ENCODE results near the gene DEF6.
A peak's percentile ranks its signal among the peaks of the same experiment; 100 is the strongest.

DEF6 gene

DNA sequence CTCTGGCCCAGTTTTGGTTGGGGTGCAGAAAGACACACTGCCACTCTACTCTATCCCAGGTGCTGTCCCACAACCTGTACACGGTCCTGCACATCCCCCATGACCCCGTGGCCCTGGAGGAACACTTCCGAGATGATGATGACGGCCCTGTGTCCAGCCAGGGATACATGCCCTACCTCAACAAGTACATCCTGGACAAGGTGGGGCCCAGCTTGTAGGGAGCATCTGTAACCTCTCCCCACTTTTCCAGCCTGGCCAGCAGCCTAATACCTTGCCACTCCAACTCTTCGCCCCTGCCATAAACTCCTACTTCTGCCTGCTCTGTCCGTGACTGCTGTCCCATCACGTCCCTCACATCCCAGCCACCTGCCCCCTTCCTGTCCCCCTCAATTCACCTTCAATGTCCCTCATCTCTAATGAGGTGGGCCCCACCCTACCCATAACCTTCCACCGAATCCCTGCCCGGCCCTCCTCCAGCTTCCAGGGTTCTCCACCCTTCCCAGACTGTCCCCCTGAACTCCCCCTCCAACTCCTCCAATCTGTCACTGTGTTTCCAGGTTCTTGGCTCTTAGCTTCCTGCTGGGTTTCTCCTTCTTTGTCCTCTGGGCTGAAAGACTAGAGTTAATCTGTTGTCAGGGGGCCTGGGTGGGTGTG, 12.1 kb downstream of the DEF6 start:
- Histone ChIP-seq H3K27me3 (ENCODE audit: control insufficient read depth in 1 of 2, insufficient read depth in 2 of 2, low read length in 2 of 2) (peaks cover 0 to 4% of the 10 kb centered on the region in 2 donors), H3K4me3 (ENCODE audit: low read length in 2 of 2) (no peak overlapping the region), H3K36me3 (ENCODE audit: control insufficient read depth in 2 of 2, insufficient read depth in 2 of 2, low read length in 2 of 2) (no peaks in the 10 kb centered on the region), H3K27ac (ENCODE audit: low read length) (no peak overlapping the region), H3K9ac (ENCODE audit: low read length in 2 of 2) (no peak overlapping the region), H3K4me1 (ENCODE audit: control insufficient read depth, insufficient read depth, low read length) (peaks cover 3% of the 10 kb centered on the region), H3K9me3 (ENCODE audit: control insufficient read depth in 2 of 2, low read length in 2 of 2) (no peaks in the 10 kb centered on the region)

DNA sequence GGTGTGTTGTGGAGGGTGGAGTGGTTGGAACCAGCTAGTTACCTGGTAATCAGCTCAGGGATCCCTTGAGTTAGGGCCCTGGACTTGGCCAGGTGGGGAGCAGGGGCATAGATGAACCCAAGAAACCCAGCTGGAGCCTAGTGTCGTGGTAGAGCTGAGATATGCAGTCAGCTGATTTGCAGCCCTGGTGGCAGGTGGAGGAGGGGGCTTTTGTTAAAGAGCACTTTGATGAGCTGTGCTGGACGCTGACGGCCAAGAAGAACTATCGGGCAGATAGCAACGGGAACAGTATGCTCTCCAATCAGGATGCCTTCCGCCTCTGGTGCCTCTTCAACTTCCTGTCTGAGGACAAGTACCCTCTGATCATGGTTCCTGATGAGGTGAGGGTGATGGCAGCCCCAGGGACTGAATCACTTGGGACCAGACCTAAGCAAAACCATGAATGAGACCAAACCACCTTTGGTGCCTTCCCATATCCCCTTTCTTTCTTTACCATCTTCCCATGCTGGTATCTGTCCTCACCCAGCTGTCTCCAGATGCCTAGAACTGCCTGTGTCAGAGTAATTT, 12.7 kb downstream of the DEF6 start:
- H3K4me3 ChIP-seq (ENCODE audit: low read length in 2 of 2): no peak overlapping the region
- H3K9me3 ChIP-seq (ENCODE audit: control insufficient read depth in 2 of 2, low read length in 2 of 2): no peaks in the 10 kb centered on the region
- peaks cover 3% of the 10 kb centered on the region for H3K4me1 ChIP-seq (ENCODE audit: control insufficient read depth, insufficient read depth, low read length)
- H3K36me3 ChIP-seq (ENCODE audit: control insufficient read depth in 2 of 2, insufficient read depth in 2 of 2, low read length in 2 of 2): no peaks in the 10 kb centered on the region
- H3K27me3 ChIP-seq (ENCODE audit: control insufficient read depth in 1 of 2, insufficient read depth in 2 of 2, low read length in 2 of 2): peaks cover 0 to 4% of the 10 kb centered on the region in 2 donors
- no peak overlapping the region for H3K9ac ChIP-seq (ENCODE audit: low read length in 2 of 2)
- H3K27ac ChIP-seq (ENCODE audit: low read length): no peak overlapping the region

DNA sequence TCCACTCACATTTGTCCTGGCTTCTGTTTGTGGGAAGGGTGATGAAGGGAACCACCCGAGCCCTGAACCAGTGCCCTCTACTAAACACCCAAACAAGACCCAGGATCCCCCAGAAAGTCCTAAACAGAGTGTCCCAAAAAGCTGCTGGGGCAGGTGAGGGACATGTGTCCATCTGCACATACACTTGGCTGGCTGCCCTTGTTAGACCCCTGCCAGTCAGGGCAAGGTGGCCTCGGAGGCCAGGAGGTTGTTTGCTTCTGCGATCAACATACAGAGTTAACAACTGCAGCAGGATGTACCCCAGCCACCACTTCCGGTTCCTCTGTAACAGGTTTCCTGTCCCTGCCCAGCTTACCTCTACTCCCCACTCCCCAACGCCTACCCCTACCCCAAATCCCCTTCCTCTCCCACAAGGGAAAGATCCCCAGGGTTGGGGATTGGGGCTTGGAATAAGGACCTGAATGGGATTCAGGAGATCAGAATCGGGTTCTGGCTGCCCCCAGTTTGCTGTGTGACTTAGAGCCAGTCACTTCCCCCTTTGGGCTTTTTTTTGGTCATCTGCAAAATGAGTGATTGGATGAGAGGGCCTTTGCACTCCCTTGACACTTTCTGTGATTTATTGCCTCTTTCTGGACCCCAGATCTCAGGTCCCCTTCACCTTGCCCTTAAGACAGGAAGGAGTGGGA, 13.9 kb downstream of the DEF6 start:
- no peak overlapping the region for H3K4me3 ChIP-seq (ENCODE audit: low read length in 2 of 2)
- no peaks in the 10 kb centered on the region for H3K9me3 ChIP-seq (ENCODE audit: control insufficient read depth in 2 of 2, low read length in 2 of 2)
- H3K9ac ChIP-seq (ENCODE audit: low read length in 2 of 2): no peak overlapping the region
- no peak overlapping the region for H3K27ac ChIP-seq (ENCODE audit: low read length)
- H3K4me1 ChIP-seq (ENCODE audit: control insufficient read depth, insufficient read depth, low read length): peaks cover 3% of the 10 kb centered on the region
- H3K36me3 ChIP-seq (ENCODE audit: control insufficient read depth in 2 of 2, insufficient read depth in 2 of 2, low read length in 2 of 2): no peaks in the 10 kb centered on the region
- peaks cover 0 to 4% of the 10 kb centered on the region in 2 donors for H3K27me3 ChIP-seq (ENCODE audit: control insufficient read depth in 1 of 2, insufficient read depth in 2 of 2, low read length in 2 of 2)

DNA sequence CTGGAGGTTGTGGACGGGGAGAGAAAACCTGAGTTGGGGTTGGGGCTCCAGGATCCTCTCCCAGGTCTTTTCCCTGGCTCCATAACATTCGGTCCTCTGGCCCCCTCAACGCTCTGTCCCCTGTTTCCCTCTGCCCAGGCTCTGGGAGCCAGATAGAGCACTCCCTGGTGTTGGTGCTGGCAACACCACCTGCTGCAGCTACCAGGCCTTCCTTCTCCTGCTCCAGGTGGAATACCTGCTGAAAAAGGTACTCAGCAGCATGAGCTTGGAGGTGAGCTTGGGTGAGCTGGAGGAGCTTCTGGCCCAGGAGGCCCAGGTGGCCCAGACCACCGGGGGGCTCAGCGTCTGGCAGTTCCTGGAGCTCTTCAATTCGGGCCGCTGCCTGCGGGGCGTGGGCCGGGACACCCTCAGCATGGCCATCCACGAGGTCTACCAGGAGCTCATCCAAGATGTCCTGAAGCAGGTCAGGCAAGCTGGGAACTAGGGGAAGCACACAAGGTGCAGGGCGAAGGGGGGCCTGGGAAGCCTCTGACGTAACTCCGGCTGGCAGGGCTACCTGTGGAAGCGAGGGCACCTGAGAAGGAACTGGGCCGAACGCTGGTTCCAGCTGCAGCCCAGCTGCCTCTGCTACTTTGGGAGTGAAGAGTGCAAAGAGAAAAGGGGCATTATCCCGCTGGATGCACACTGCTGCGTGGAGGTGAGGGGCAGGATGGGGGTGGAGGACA, 14.6 kb downstream of the DEF6 start:
- Histone ChIP-seq H3K9me3 (ENCODE audit: control insufficient read depth in 2 of 2, low read length in 2 of 2) (no peaks in the 10 kb centered on the region), H3K27ac (ENCODE audit: low read length) (no peak overlapping the region), H3K4me1 (ENCODE audit: control insufficient read depth, insufficient read depth, low read length) (peaks cover 3% of the 10 kb centered on the region), H3K36me3 (ENCODE audit: control insufficient read depth in 2 of 2, insufficient read depth in 2 of 2, low read length in 2 of 2) (no peaks in the 10 kb centered on the region), H3K27me3 (ENCODE audit: control insufficient read depth in 1 of 2, insufficient read depth in 2 of 2, low read length in 2 of 2) (peaks cover 0 to 4% of the 10 kb centered on the region in 2 donors), H3K4me3 (ENCODE audit: low read length in 2 of 2) (no peak overlapping the region), H3K9ac (ENCODE audit: low read length in 2 of 2) (no peak overlapping the region)

DNA sequence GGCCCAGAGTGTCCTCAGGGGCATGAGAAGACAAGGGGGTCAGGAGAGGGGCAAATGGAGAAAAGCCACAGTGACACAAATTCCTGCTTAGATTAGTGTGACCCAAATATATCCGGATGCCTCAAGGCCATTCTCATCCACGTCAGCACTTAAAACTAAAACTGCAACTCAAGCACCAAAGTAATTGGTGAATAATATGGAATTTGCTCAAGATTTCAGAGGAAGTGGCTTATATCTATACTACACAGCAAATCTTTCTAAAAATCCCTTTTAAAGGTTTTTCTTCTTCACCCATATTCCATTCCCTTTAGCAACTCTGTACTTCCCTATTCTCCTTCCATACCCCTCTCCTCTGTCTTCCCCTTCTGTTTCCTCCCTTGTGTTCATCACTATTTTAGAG, 15.2 kb downstream of the DEF6 start:
- no peak overlapping the region for H3K27ac ChIP-seq (ENCODE audit: low read length)
- H3K36me3 ChIP-seq (ENCODE audit: control insufficient read depth in 2 of 2, insufficient read depth in 2 of 2, low read length in 2 of 2): no peaks in the 10 kb centered on the region

DNA sequence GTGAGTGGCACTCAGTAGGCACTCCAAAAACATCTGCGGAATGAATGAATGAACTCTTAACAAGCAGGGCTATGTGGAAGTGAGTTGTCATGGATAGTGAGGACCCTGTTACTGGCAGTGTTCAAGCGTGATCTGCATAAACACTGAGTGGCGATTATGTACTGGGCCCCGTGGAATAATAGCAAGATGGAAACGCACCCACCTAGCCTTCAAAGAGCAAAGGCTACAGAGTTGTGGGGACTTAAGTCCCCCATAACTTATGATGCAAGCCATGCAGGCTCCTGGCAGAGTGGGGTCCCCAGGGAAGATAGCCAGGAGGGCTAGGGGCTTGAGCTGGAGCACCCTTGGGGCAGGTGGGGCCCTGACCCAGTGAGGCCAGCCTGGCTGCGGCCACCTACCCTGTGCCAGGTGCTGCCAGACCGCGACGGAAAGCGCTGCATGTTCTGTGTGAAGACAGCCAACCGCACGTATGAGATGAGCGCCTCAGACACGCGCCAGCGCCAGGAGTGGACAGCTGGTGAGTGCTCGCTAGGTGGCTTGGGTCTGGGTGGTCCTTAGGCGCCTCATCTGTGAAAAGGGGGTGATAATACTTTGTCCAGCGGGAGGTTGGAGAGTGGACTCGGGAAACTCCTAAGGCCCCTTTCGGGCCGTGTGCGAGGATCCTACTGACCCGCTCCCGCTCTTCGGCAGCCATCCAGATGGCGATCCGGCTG, 20.0 kb downstream of the DEF6 start:
- H3K27me3 ChIP-seq (ENCODE audit: control insufficient read depth in 1 of 2, insufficient read depth in 2 of 2, low read length in 2 of 2): no peaks in the 10 kb centered on the region
- H3K4me3 ChIP-seq (ENCODE audit: low read length in 2 of 2): peak overlapping the region; percentile 47 to 79
- no peaks in the 10 kb centered on the region for H3K36me3 ChIP-seq (ENCODE audit: control insufficient read depth in 2 of 2, insufficient read depth in 2 of 2, low read length in 2 of 2)
- H3K9me3 ChIP-seq (ENCODE audit: control insufficient read depth in 2 of 2, low read length in 2 of 2): no peaks in the 10 kb centered on the region
- H3K4me1 ChIP-seq (ENCODE audit: control insufficient read depth, insufficient read depth, low read length): peaks cover 12% of the 10 kb centered on the region
- H3K9ac ChIP-seq (ENCODE audit: low read length in 2 of 2): peak overlapping the region; percentile 39 to 47
- no peak overlapping the region for H3K27ac ChIP-seq (ENCODE audit: low read length)

More for the DNA sequence above, 15.2 kb downstream of the DEF6 start:
- no peaks in the 10 kb centered on the region for H3K9me3 ChIP-seq (ENCODE audit: control insufficient read depth in 2 of 2, low read length in 2 of 2)
- peaks cover 0 to 4% of the 10 kb centered on the region in 2 donors for H3K27me3 ChIP-seq (ENCODE audit: control insufficient read depth in 1 of 2, insufficient read depth in 2 of 2, low read length in 2 of 2)
- no peak overlapping the region for H3K4me3 ChIP-seq (ENCODE audit: low read length in 2 of 2)
- no peak overlapping the region for H3K9ac ChIP-seq (ENCODE audit: low read length in 2 of 2)
- peaks cover 8% of the 10 kb centered on the region for H3K4me1 ChIP-seq (ENCODE audit: control insufficient read depth, insufficient read depth, low read length)

DNA sequence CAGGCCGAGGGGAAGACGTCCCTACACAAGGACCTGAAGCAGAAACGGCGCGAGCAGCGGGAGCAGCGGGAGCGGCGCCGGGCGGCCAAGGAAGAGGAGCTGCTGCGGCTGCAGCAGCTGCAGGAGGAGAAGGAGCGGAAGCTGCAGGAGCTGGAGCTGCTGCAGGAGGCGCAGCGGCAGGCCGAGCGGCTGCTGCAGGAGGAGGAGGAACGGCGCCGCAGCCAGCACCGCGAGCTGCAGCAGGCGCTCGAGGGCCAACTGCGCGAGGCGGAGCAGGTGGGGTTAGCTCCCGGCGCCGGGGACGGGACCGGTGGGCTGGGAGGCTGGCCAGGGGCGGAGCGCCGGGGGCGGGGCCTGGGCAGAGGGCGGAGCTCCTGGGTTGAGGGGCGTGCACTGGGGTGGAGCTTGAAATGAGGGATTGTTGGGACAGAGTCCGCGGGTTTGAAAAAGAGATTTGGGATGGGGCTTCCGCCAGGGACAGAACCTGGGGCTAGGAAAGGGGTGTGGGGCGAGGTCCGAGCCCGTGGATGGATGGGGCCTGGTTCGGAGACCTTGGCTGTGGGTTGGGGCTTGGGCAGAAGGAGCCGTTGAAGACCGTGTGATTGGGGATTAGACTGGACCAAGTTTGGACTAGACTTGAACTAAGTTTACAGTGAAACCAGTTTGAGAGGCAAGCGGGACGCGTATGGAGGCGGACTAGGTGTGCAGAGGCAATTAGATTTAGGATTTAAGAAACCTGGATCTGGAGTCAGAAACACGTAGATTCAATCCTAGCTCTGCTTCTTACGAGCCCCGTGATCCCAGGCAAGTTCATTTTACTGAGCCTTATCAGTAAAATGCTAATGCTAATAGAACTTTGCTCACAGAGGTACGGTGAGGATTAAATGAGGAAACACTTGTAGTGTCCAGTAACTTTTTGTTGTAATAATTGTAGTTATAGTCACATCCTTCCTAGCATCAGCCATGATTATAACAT, 20.9 kb downstream of the DEF6 start:
- Histone ChIP-seq H3K9me3 (ENCODE audit: control insufficient read depth in 2 of 2, low read length in 2 of 2) (no peaks in the 10 kb centered on the region), H3K4me1 (ENCODE audit: control insufficient read depth, insufficient read depth, low read length) (peaks cover 12% of the 10 kb centered on the region), H3K27me3 (ENCODE audit: control insufficient read depth in 1 of 2, insufficient read depth in 2 of 2, low read length in 2 of 2) (no peaks in the 10 kb centered on the region), H3K36me3 (ENCODE audit: control insufficient read depth in 2 of 2, insufficient read depth in 2 of 2, low read length in 2 of 2) (no peaks in the 10 kb centered on the region), H3K27ac (ENCODE audit: low read length) (peak overlapping the region; percentile 24), H3K9ac (ENCODE audit: low read length in 2 of 2) (peak overlapping the region; percentile 39 to 72), H3K4me3 (ENCODE audit: low read length in 2 of 2) (peak overlapping the region; percentile 47 to 79)

DNA sequence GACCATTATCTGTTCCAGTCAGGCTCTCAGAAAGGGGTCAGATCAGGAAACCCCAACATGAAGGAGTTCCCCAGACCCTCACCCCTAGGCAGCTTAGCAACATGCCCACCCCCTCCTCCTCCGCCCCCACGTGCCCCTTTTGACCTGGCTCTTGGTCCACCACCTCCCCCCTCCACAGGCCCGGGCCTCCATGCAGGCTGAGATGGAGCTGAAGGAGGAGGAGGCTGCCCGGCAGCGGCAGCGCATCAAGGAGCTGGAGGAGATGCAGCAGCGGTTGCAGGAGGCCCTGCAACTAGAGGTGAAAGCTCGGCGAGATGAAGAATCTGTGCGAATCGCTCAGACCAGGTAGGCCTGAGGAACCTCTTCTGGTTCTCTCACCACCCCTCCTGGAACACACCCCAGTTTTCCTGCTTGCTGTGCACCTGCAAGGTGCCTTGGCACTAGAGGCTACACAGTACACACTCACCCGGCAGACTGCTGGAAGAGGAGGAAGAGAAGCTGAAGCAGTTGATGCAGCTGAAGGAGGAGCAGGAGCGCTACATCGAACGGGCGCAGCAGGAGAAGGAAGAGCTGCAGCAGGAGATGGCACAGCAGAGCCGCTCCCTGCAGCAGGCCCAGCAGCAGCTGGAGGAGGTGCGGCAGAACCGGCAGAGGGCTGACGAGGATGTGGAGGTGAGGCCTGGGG, 21.9 kb downstream of the DEF6 start:
- Histone ChIP-seq H3K4me1 (ENCODE audit: control insufficient read depth, insufficient read depth, low read length) (peaks cover 12% of the 10 kb centered on the region), H3K36me3 (ENCODE audit: control insufficient read depth in 2 of 2, insufficient read depth in 2 of 2, low read length in 2 of 2) (no peaks in the 10 kb centered on the region), H3K27me3 (ENCODE audit: control insufficient read depth in 1 of 2, insufficient read depth in 2 of 2, low read length in 2 of 2) (no peaks in the 10 kb centered on the region), H3K9ac (ENCODE audit: low read length in 2 of 2) (no peak overlapping the region), H3K4me3 (ENCODE audit: low read length in 2 of 2) (no peak overlapping the region), H3K9me3 (ENCODE audit: control insufficient read depth in 2 of 2, low read length in 2 of 2) (no peaks in the 10 kb centered on the region), H3K27ac (ENCODE audit: low read length) (no peak overlapping the region)

DNA sequence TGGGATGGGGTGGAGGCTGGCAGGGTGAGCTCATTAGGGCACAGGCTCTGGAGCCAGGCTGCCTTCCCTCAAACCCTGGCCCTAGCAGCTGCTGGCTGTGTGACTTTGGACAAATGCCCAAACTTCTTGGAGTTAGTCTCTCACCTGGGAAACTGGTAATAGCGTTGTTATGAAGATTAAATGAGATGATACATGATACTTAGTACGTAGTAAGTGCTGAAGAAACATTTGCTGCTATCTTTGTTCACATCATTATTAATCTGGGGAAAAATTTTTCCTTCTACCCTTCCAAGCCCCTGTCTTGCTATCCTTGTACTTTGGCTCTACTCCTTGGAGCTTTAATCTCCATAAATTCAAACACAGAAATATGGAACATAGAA, 22.4 kb downstream of the DEF6 start:
- H3K4me1 ChIP-seq (ENCODE audit: control insufficient read depth, insufficient read depth, low read length): peaks cover 12% of the 10 kb centered on the region
- no peak overlapping the region for H3K9ac ChIP-seq (ENCODE audit: low read length in 2 of 2)
- no peaks in the 10 kb centered on the region for H3K9me3 ChIP-seq (ENCODE audit: control insufficient read depth in 2 of 2, low read length in 2 of 2)
- H3K4me3 ChIP-seq (ENCODE audit: low read length in 2 of 2): no peak overlapping the region
- H3K36me3 ChIP-seq (ENCODE audit: control insufficient read depth in 2 of 2, insufficient read depth in 2 of 2, low read length in 2 of 2): no peaks in the 10 kb centered on the region
- H3K27ac ChIP-seq (ENCODE audit: low read length): no peak overlapping the region
- H3K27me3 ChIP-seq (ENCODE audit: control insufficient read depth in 1 of 2, insufficient read depth in 2 of 2, low read length in 2 of 2): no peaks in the 10 kb centered on the region
